IMR-90 (cell line): ENCODE measurements around the gene NMRK2. TPM values are rescaled to one million over a fixed set of nuclear protein-coding genes. Genes with fewer than 3 reads are reported as not detected.

Experiments used
- ATAC-seq: fragments of 200-7000 bp; cut with Tn5 transposase; 2 replicates; pipeline ENCODE4 v1.9.1; 2020; ENCODE audit warnings: low read depth, mild to moderate bottlenecking, moderate library complexity
- BruUV-seq: library from RNA; stranded (reverse); fragments of 400-500 nt; replicated peaks from 2 replicates; lab custom pipeline; 2021; lab: Mats Ljungman, UMichigan
- CTCF ChIA-PET: fragments of 300-600 bp; formaldehyde crosslinking; extraction: SDS; loops from one replicate; lab custom pipeline; 2021; ENCODE audit warnings: antibody characterized with exemption; lab: Yijun Ruan, JAX
- POLR2A ChIA-PET: fragments of 300-600 bp; sonication (Branson Sonifier 250); formaldehyde crosslinking; loops from one replicate; lab custom pipeline; 2022; ENCODE audit warnings: antibody characterized with exemption; ENCODE audit not compliant: unreplicated experiment; lab: Charles Lee
- DNase-seq: peaks from one replicate; pipeline ENCODE4 v3.0.0; 2013
- H2AFZ ChIP-seq: replicated peaks from 2 replicates; pipeline ENCODE3; 2013; ENCODE audit warnings: low read length, mild to moderate bottlenecking; ENCODE audit not compliant: poor library complexity
- H2AK5ac ChIP-seq: 2 replicates; pipeline ENCODE4 v1.6.1; 2013; ENCODE audit warnings: low read depth, low read length, inconsistent platforms
- H2AK9ac ChIP-seq: replicated peaks from 2 replicates; pipeline ENCODE3; 2013; ENCODE audit warnings: mild to moderate bottlenecking, low read depth, low read length, moderate library complexity; ENCODE audit not compliant: poor library complexity
- H2BK120ac ChIP-seq: 2 replicates; pipeline ENCODE4 v1.6.1; 2013; ENCODE audit warnings: low read depth, low read length, inconsistent platforms
- H2BK15ac ChIP-seq: 3 replicates; pipeline ENCODE4 v1.6.1; 2013; ENCODE audit warnings: low read depth, low read length, inconsistent platforms
- H2BK20ac ChIP-seq: 2 replicates; pipeline ENCODE4 v1.6.1; 2013; ENCODE audit warnings: low read depth, mild to moderate bottlenecking, inconsistent platforms, low read length, moderate library complexity
- H2BK5ac ChIP-seq: 2 replicates; pipeline ENCODE4 v1.6.1; 2013; ENCODE audit warnings: mild to moderate bottlenecking, low read depth, low read length, inconsistent platforms; ENCODE audit not compliant: poor library complexity, severe bottlenecking
- H3K14ac ChIP-seq: replicated peaks from 2 replicates; pipeline ENCODE4 v1.6.1; 2013; ENCODE audit warnings: low read depth, low read length, inconsistent platforms
- H3K18ac ChIP-seq: 2 replicates; pipeline ENCODE4 v1.6.1; 2013; ENCODE audit warnings: low read depth, low read length, control low read depth
- H3K23ac ChIP-seq: 2 replicates; pipeline ENCODE4 v1.6.1; 2013; ENCODE audit warnings: low read depth, low read length, inconsistent platforms
- H3K27ac ChIP-seq: 2 replicates; pipeline ENCODE4 v1.5.1; 2013; ENCODE audit warnings: mild to moderate bottlenecking, control low read depth, low read length; ENCODE audit not compliant: insufficient read depth
- H3K27me3 ChIP-seq: 2 replicates; pipeline ENCODE4 v1.6.1; 2013; ENCODE audit warnings: low read length; ENCODE audit not compliant: control insufficient read depth, insufficient read depth
- H3K36me3 ChIP-seq: 2 replicates; pipeline ENCODE4 v1.6.1; 2013; ENCODE audit warnings: low read length, mixed read lengths; ENCODE audit not compliant: control insufficient read depth, insufficient read depth
- H3K4ac ChIP-seq: 2 replicates; pipeline ENCODE4 v1.6.1; 2013; ENCODE audit warnings: low read depth, low read length, inconsistent platforms
- H3K4me1 ChIP-seq: 2 replicates; pipeline ENCODE4 v1.6.1; 2013; ENCODE audit warnings: low read length, mixed read lengths; ENCODE audit not compliant: control insufficient read depth, insufficient read depth
- H3K4me2 ChIP-seq: 2 replicates; pipeline ENCODE4 v1.6.1; 2013; ENCODE audit warnings: low read depth, mild to moderate bottlenecking, control low read depth, low read length, moderate library complexity
- H3K4me3 ChIP-seq: 2 replicates; pipeline ENCODE4 v1.5.1; 2013; ENCODE audit warnings: low read depth, mild to moderate bottlenecking, control low read depth, low read length, moderate library complexity; ENCODE audit not compliant: insufficient read depth
- H3K56ac ChIP-seq: 2 replicates; pipeline ENCODE4 v1.6.1; 2013; ENCODE audit warnings: low read length, inconsistent platforms; ENCODE audit not compliant: insufficient read depth; ENCODE audit errors: extremely low read depth
- H3K79me1 ChIP-seq, 2 experiments: 2 replicates each; pipeline ENCODE4 v1.6.1; 2013; ENCODE audit warnings: low read length in 2 of 2, inconsistent platforms in 1 of 2, low read depth in 1 of 2
- H3K9ac ChIP-seq: 2 replicates; pipeline ENCODE4 v1.6.1; 2013; ENCODE audit warnings: low read depth, low read length, control low read depth
- H3K9me1 ChIP-seq: 2 replicates; pipeline ENCODE4 v1.6.1; 2013; ENCODE audit warnings: low read length, inconsistent platforms; ENCODE audit not compliant: insufficient read depth
- H3K9me3 ChIP-seq: 2 replicates; pipeline ENCODE4 v1.6.1; 2013; ENCODE audit warnings: low read length; ENCODE audit not compliant: control insufficient read depth, insufficient read depth
- H4K20me1 ChIP-seq: 2 replicates; pipeline ENCODE4 v1.6.1; 2013; ENCODE audit warnings: low read length, inconsistent platforms; ENCODE audit not compliant: insufficient read depth
- H4K5ac ChIP-seq: 2 replicates; pipeline ENCODE4 v1.6.1; 2013; ENCODE audit warnings: mild to moderate bottlenecking, low read depth, low read length, control low read depth
- H4K8ac ChIP-seq, 2 experiments: 2 replicates each; pipeline ENCODE4 v1.6.1; 2013; ENCODE audit warnings: low read depth in 2 of 2, low read length in 2 of 2, control low read depth in 1 of 2, inconsistent platforms in 1 of 2
- H4K91ac ChIP-seq: 2 replicates; pipeline ENCODE4 v1.6.1; 2013; ENCODE audit warnings: low read depth, low read length, inconsistent platforms; ENCODE audit not compliant: insufficient read depth
- BHLHE40 ChIP-seq: fragments of 150-350 bp; IDR thresholded peaks from 2 replicates; pipeline ENCODE4 v1.6.1; 2016; ENCODE audit warnings: mild to moderate bottlenecking, low read depth, low read length
- CEBPB ChIP-seq: IDR thresholded peaks from 2 replicates; pipeline ENCODE4 v1.6.1; 2012; ENCODE audit warnings: low read depth, low read length, improper control_type of control experiment
- CHD1 ChIP-seq: IDR thresholded peaks from 2 replicates; pipeline ENCODE4 v1.6.1; 2012; ENCODE audit warnings: low read depth, low read length, improper control_type of control experiment
- MXI1 ChIP-seq: IDR thresholded peaks from 2 replicates; pipeline ENCODE4 v1.6.1; 2012; ENCODE audit warnings: low read depth, mild to moderate bottlenecking, low read length, moderate library complexity, borderline replicate concordance
- NFE2L2 ChIP-seq: fragments of 150-350 bp; IDR thresholded peaks from 2 replicates; pipeline ENCODE4 v1.6.1; 2016; ENCODE audit warnings: low read depth, mild to moderate bottlenecking, low read length
- RAD21 ChIP-seq: IDR thresholded peaks from 2 replicates; pipeline ENCODE4 v1.6.1; 2012; ENCODE audit warnings: low read length, improper control_type of control experiment
- RFX5 ChIP-seq: IDR thresholded peaks from 2 replicates; pipeline ENCODE4 v1.8.0; 2012; ENCODE audit warnings: low read depth, mild to moderate bottlenecking, low read length, moderate library complexity
- SMC3 ChIP-seq: fragments of 150-350 bp; IDR thresholded peaks from 2 replicates; pipeline ENCODE4 v1.6.1; 2016; ENCODE audit warnings: low read depth, mild to moderate bottlenecking, antibody characterized with exemption, low read length, moderate library complexity
- WGBS, 2 experiments: methylation state at CpG; one replicate each; pipeline versions ENCODE4 v1.1.5 to v1.1.7; 2013; ENCODE audit warnings: missing lambda C conversion rate in 2 of 2; ENCODE audit not compliant: insufficient read length in 1 of 2; ENCODE audit errors: extremely low coverage in 2 of 2; 5-methylcytosine and 5-hydroxymethylcytosine counted together
- dilution Hi-C: fragments of 300-500 bp; cut with HindIII; formaldehyde crosslinking; loops from one replicate; pipeline ENCODE4 v1.14.3; 2018; ENCODE audit warnings: low sequenced_read_pairs; ENCODE audit not compliant: unreplicated experiment
- in situ Hi-C: fragments of 300-500 bp; cut with MboI; formaldehyde crosslinking; loops from 3 replicates; pipeline ENCODE4 v1.14.3; 2019; ENCODE audit warnings: low sequenced_read_pairs, inconsistent platforms, mixed read lengths
- intact Hi-C: fragments of 100-400 bp; cut with micrococcal nuclease; formaldehyde crosslinking; loops from 2 replicates; pipeline ENCODE4 v1.10.0; 2022
- polyA plus RNA-seq, 3 experiments: library from polyadenylated mRNA; depleted of rRNA; stranded (reverse); fragments of >200 nt; gene quantifications; 2 replicates each; pipeline ENCODE4 v1.2.3, GENCODE V29; 2012; ENCODE audit warnings: low replicate concordance in 1 of 3
- total RNA-seq: library from RNA; depleted of rRNA; stranded (reverse); fragments of >200 nt; gene quantifications from 2 replicates; pipeline ENCODE4 v1.2.3, GENCODE V29; 2012
- TF ChIP-seq, protein P1 (sequence below): conservative IDR thresholded peaks from 2 replicates; pipeline ENCODE4 v1.5.1; 2012; ENCODE audit warnings: mild to moderate bottlenecking, low read depth, low read length, improper control_type of control experiment

The NMRK2 gene
- total and polyA plus RNA-seq, 2 of the 4 experiments (the other 2 are of a cell fraction) = not detected

DNA sequence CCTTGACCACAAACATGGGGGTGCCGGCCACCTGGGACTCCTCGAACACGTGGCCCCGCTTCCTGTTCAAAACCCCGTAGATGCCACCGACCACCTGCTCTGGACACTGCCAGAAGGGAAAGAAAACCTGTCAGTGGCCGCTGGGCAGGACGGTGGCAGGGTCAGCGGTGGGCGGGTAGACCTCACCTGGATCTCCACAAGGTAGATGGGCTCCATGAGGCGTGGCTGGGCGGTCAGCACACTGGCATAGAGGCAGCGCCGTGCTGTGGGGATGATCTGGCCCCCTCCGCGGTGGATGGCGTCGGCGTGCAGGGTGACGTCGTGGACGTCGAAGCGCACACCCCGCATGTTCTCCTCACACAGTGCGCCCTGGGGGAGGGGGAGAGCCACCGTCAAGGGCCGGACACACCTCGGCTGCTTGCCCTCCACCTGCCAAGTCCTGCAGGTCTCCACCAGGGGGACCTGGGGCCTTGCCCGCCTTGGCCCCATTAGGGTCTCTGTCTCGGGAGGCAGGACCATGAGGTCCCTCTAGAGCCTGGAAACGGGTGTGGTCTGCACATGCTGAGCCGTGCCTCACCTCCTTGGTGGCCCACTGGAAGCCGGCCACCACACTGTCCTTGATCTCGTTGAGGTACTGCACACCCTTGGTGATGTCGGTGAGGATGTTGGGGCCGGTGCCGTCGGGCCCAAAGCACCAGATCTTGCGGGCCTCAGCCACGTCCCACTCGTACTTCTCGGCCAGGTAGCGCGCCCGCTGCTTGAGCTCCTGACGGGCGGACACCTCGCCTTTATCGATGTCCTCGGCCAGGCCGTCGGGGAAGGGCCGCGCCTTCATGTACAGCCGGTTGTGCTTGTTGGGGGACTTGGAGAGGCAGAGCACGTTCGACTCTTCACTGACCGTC is 44.6 kb downstream of the NMRK2 start:
- ATAC-seq (no peak), DNase-seq (no peak)
- ChIA-PET CTCF (no interaction called here), POLR2A (no interaction called here)
- peak overlapping the region; percentile 24 for H2AK9ac ChIP-seq
- TF ChIP-seq BHLHE40 (no peak), RFX5 (no peak), CHD1 (no peak), MXI1 (no peak), RAD21 (no peak), NFE2L2 (no peak), CEBPB (no peak), SMC3 (no peak)
- TF ChIP-seq, protein P1, sequence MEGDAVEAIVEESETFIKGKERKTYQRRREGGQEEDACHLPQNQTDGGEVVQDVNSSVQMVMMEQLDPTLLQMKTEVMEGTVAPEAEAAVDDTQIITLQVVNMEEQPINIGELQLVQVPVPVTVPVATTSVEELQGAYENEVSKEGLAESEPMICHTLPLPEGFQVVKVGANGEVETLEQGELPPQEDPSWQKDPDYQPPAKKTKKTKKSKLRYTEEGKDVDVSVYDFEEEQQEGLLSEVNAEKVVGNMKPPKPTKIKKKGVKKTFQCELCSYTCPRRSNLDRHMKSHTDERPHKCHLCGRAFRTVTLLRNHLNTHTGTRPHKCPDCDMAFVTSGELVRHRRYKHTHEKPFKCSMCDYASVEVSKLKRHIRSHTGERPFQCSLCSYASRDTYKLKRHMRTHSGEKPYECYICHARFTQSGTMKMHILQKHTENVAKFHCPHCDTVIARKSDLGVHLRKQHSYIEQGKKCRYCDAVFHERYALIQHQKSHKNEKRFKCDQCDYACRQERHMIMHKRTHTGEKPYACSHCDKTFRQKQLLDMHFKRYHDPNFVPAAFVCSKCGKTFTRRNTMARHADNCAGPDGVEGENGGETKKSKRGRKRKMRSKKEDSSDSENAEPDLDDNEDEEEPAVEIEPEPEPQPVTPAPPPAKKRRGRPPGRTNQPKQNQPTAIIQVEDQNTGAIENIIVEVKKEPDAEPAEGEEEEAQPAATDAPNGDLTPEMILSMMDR = no peak
- H3K18ac ChIP-seq = no peak overlapping the region
- H4K20me1 ChIP-seq = peaks cover 82% of the 10 kb centered on the region
- peaks cover 14 to 71% of the 10 kb centered on the region in 2 experiments for H3K79me1 ChIP-seq
- intact Hi-C loops = no loop called here
- H3K4me1 ChIP-seq = no peaks in the 10 kb centered on the region
- no peaks in the 10 kb centered on the region for H3K9me3 ChIP-seq
- H2BK120ac ChIP-seq = no peak overlapping the region
- no peak overlapping the region for H3K27ac ChIP-seq
- H3K4me2 ChIP-seq = no peak overlapping the region
- H3K14ac ChIP-seq = no peak overlapping the region
- H4K91ac ChIP-seq = no peak overlapping the region
- 93% methylated on average over 32 of the region's 59 CpGs; no CpG with 5 or more reads in 1 of the 2 experiments for WGBS, 2 experiments
- BruUV-seq = no TSS peak
- H4K5ac ChIP-seq = no peak overlapping the region
- H3K56ac ChIP-seq = no peak overlapping the region
- H3K9me1 ChIP-seq = peaks cover 11% of the 10 kb centered on the region; the same call in 1 of the 2 replicates
- H3K23ac ChIP-seq = no peak overlapping the region
- in situ Hi-C loops = no loop called here
- H2BK20ac ChIP-seq = no peak overlapping the region
- no peak overlapping the region for H4K8ac ChIP-seq
- no peak overlapping the region for H3K4ac ChIP-seq
- peaks cover 74% of the 10 kb centered on the region for H3K36me3 ChIP-seq
- no peak overlapping the region for H2BK5ac ChIP-seq
- dilution Hi-C loops = no loop called here
- no peak overlapping the region for H2AK5ac ChIP-seq
- no peak overlapping the region for H2BK15ac ChIP-seq
- no peak overlapping the region for H3K9ac ChIP-seq
- no peak overlapping the region for H3K4me3 ChIP-seq
- H2AFZ ChIP-seq = peak overlapping the region; percentile 51
- no peaks in the 10 kb centered on the region for H3K27me3 ChIP-seq
